NB4 (cell line): ENCODE measurements around the gene ISYNA1.

Experiments
- POLR2A ChIP-seq: IDR thresholded peaks from 2 replicates; pipeline ENCODE4 v1.6.1; 2011; ENCODE audit warnings: mild to moderate bottlenecking; ENCODE audit not compliant: insufficient read length; ENCODE audit errors: extremely low read depth
- TF ChIP-seq, protein P1 (sequence below): IDR thresholded peaks from one replicate; pipeline ENCODE4 v1.5.1; 2012; ENCODE audit warnings: low read depth, low read length
- TF ChIP-seq, protein P2 (sequence below): IDR thresholded peaks from 2 replicates; pipeline ENCODE4 v1.6.1; 2011; ENCODE audit warnings: low read depth, low read length

DNA sequence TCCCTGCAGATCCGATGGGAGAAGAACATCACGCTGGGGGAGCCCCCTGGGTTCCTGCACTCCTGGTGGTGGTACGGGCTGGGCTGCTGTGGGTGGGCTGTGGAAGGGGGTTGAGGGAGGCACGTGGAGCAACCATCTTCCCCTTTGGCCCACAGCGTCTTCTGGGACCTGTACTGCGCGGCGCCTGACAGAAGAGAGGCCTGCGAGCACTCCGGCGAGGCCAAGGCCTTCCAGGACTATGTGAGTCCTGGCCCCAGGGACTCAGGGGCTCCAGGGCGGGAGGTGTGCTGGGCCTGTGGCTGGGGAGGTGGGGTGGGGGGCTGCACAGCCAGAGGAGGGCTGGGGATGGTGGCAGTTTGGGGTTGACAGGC, 10.2 kb downstream of the ISYNA1 start:
- no peak for TF ChIP-seq POLR2A
- TF ChIP-seq, protein P1, sequence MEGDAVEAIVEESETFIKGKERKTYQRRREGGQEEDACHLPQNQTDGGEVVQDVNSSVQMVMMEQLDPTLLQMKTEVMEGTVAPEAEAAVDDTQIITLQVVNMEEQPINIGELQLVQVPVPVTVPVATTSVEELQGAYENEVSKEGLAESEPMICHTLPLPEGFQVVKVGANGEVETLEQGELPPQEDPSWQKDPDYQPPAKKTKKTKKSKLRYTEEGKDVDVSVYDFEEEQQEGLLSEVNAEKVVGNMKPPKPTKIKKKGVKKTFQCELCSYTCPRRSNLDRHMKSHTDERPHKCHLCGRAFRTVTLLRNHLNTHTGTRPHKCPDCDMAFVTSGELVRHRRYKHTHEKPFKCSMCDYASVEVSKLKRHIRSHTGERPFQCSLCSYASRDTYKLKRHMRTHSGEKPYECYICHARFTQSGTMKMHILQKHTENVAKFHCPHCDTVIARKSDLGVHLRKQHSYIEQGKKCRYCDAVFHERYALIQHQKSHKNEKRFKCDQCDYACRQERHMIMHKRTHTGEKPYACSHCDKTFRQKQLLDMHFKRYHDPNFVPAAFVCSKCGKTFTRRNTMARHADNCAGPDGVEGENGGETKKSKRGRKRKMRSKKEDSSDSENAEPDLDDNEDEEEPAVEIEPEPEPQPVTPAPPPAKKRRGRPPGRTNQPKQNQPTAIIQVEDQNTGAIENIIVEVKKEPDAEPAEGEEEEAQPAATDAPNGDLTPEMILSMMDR: no peak
- TF ChIP-seq, protein P2, sequence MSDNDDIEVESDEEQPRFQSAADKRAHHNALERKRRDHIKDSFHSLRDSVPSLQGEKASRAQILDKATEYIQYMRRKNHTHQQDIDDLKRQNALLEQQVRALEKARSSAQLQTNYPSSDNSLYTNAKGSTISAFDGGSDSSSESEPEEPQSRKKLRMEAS: no peak
